DOHH2 (cell line): ENCODE results near the gene ARMS2.

Source experiments
- CTCF ChIP-seq: fragments of 200-600 bp; sonication (generic); IDR thresholded peaks from one replicate; pipeline ENCODE4 v1.5.1; 2014; ENCODE audit warnings: antibody characterized with exemption, mild to moderate bottlenecking, low read depth, low read length; ENCODE audit not compliant: poor library complexity, severe bottlenecking
- EZH2phosphoT487 ChIP-seq: fragments of 200-600 bp; sonication (generic); IDR thresholded peaks from 2 replicates; pipeline ENCODE4 v1.6.1; 2017; ENCODE audit warnings: borderline replicate concordance, mild to moderate bottlenecking, antibody characterized with exemption, low read length, moderate library complexity, mixed read lengths

GRCh38 chr10:122469848-122470247 lies 15.4 kb downstream of the ARMS2 start:
- TF ChIP-seq CTCF, result no peak
- TF ChIP-seq EZH2phosphoT487, result no peak
